ENCODE data around the gene PCBP3. TPM values are rescaled to one million over a fixed set of nuclear protein-coding genes. Genes with fewer than 3 reads are reported as not detected.
"Not testable (repeated sequence)": the region's sequence is repeated elsewhere in the genome, so short reads cannot be mapped to it uniquely, and the experiment has no call there.

Gene PCBP3
- total RNA-seq, 2 donors from 2014 or later, result 0.77 to 17.2 TPM

GRCh38 chr21:45975020-45975666 lies 331.6 kb downstream of the PCBP3 start:
- H3K9me3 ChIP-seq, result no peaks in the 10 kb centered on the region
- H3K36me3 ChIP-seq, result no peaks in the 10 kb centered on the region
- intact Hi-C loops (cut with DNase I), result loop anchor here (10.0 kb wide), 1 partner anchor 350 kb away; the partner anchor contains the start of genes C21orf58 and PCNT
- no peaks in the 10 kb centered on the region for H3K27me3 ChIP-seq (replicated peaks; ENCODE audit: insufficient read depth)
- no peak for DNase-seq (ENCODE audit: low spot score)
- H3K27ac ChIP-seq, result peak overlapping the region; percentile 79 to 82
- H3K4me1 ChIP-seq (replicated peaks), result peaks cover 9% of the 10 kb centered on the region
- TF ChIP-seq POLR2A (IDR thresholded peaks at IDR 0.05), result no peak
- peak; percentile 2 for TF ChIP-seq POLR2AphosphoS5 (IDR thresholded peaks at IDR 0.05)
- TF ChIP-seq CTCF (IDR thresholded peaks at IDR 0.05), result peak in 1 of 4 experiments; percentile 8
- 33% methylated on average over 33 of the region's 33 CpGs for WGBS
- H3K4me3 ChIP-seq, result no peak overlapping the region

DNA sequence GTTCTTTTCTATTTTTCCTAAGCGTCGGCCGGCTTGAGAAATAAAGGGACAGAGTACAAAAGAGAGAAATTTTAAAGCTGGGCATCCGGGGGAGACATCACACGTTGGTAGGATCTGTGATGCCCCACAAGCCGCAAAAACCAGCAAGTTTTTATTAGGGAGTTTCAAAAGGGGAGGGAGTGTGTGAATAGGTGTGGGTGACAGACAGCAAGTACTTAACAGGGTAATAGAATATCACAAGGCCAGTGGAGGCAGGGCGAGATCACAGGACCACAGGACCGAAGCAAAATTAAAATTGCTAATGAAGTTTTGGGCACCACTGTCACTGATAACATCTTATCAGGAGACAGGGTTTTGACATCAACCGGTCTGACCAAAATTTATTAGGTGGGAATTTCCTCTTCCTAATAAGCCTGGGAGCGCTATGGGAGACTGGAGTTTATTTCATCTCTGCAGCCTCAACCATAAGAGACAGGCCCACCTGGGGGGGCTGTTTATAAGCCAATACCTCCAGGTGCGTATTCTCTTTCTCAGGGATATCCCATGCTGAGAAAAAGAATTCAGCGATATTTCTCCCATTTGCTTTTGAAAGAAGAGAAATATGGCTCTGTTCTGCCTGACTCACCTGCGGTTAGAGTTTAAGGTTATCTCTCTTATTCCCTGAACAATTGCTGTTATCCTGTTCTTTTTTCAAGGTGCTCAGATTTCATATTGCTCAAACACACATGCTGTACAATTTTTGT lies 332.3 kb downstream of the PCBP3 start:
- H3K27me3 ChIP-seq (replicated peaks; ENCODE audit: insufficient read depth); H3K36me3 ChIP-seq; DNase-seq (ENCODE audit: low spot score); H3K4me3 ChIP-seq; H3K9me3 ChIP-seq; H3K4me1 ChIP-seq (replicated peaks): not testable (repeated sequence)
- H3K27ac ChIP-seq, result peak overlapping the region; percentile 79 to 82
- 61% methylated on average over 13 of the region's 13 CpGs for WGBS
- intact Hi-C loops (cut with DNase I), result loop anchor here (10.0 kb wide), 1 partner anchor 349 kb away; the partner anchor contains the start of genes C21orf58 and PCNT

DNA sequence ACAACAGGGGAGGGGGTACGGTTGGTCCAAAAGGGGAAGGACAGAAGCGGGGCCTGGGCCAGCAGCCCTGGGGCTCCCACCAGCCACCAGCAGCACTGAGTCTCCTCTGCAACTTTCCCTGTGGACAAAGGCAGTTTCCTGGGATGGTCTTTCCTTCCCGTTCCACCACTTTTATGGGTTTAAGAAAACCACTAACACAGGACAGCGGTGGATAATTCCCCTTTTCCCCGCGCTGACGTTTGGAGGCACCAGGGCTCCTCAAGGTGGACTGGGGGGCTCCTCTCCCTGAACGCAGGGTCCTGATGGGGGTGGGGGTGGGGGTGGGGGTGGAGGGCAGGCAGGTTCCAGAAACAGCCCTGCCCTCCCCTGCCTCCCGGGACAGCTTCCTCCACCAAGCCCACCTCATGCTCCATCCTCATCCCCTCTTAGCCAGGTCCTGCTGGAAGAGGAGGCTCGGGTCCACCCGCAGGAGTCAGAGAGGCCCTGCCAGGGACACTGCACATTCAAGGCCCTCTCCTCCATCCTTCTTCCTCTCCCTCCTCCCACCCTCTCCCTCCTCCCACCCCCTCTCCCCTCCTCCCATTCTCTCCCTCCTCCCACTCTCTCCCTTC lies 333.3 kb downstream of the PCBP3 start:
- no peaks in the 10 kb centered on the region for H3K36me3 ChIP-seq
- H3K4me1 ChIP-seq (replicated peaks), result peaks cover 9% of the 10 kb centered on the region
- H3K27ac ChIP-seq, result peak overlapping the region; percentile 53 to 69
- DNase-seq (ENCODE audit: low spot score), result no peak
- no peak for TF ChIP-seq POLR2A (IDR thresholded peaks at IDR 0.05)
- no peak for TF ChIP-seq POLR2AphosphoS5 (IDR thresholded peaks at IDR 0.05)
- TF ChIP-seq CTCF (IDR thresholded peaks at IDR 0.05), result no peak
- intact Hi-C loops (cut with DNase I), result loop anchor here (10.0 kb wide), 1 partner anchor 348 kb away; the partner anchor contains the start of genes C21orf58 and PCNT
- no peaks in the 10 kb centered on the region for H3K9me3 ChIP-seq
- no peaks in the 10 kb centered on the region for H3K27me3 ChIP-seq (replicated peaks; ENCODE audit: insufficient read depth)
- 54% methylated on average over 11 of the region's 11 CpGs for WGBS
- no peak overlapping the region for H3K4me3 ChIP-seq

- TF ChIP-seq POLR2AphosphoS5 (IDR thresholded peaks at IDR 0.05), result no peak
- no peak for TF ChIP-seq CTCF (IDR thresholded peaks at IDR 0.05)
- no peak for TF ChIP-seq POLR2A (IDR thresholded peaks at IDR 0.05)
- no peaks in the 10 kb centered on the region for H3K27me3 ChIP-seq (replicated peaks; ENCODE audit: insufficient read depth)
- no peak overlapping the region for H3K4me3 ChIP-seq
- no peaks in the 10 kb centered on the region for H3K9me3 ChIP-seq
- H3K36me3 ChIP-seq, result no peaks in the 10 kb centered on the region
- intact Hi-C loops (cut with DNase I), result loop anchor here (10.0 kb wide), 1 partner anchor 347 kb away; the partner anchor contains the start of genes C21orf58 and PCNT
- H3K4me1 ChIP-seq (replicated peaks), result peaks cover 9% of the 10 kb centered on the region
- no peak for DNase-seq (ENCODE audit: low spot score)
- H3K27ac ChIP-seq, result peak overlapping the region; percentile 53 to 69
- WGBS, result 36% methylated on average over 5 of the region's 5 CpGs
Measured at GRCh38 chr21:45977396-45977795, 333.9 kb downstream of the PCBP3 start.

DNA sequence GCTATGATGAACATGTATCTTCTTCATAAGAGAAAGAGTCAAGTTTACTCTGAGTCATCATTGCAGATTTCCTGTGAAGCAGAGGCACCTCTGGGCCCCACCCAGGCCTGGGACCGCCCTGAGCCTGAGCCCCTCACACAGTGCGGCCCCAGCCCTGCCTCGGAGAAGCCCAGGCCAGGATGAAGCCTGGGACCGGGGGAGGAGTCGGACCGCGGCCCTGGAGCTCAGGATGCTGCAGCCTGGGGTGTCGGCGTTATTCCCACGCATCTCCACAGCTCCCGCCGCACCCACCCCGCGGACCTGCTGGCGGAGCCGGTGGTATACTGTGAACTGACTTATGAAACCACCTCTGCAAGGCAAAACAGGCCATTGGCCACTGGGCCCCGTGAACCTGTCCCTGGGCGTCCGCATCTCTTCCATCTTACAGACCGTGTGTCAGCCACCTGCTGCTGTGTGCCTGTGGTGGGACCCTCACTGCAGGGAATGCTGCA lies 335.7 kb downstream of the PCBP3 start:
- no peaks in the 10 kb centered on the region for H3K36me3 ChIP-seq
- intact Hi-C loops (cut with DNase I), result loop anchor here (10.0 kb wide), 1 partner anchor 346 kb away; the partner anchor contains the start of genes C21orf58 and PCNT
- no peaks in the 10 kb centered on the region for H3K27me3 ChIP-seq (replicated peaks; ENCODE audit: insufficient read depth)
- H3K4me1 ChIP-seq (replicated peaks), result peaks cover 8% of the 10 kb centered on the region
- TF ChIP-seq CTCF (IDR thresholded peaks at IDR 0.05), result no peak
- TF ChIP-seq POLR2AphosphoS5 (IDR thresholded peaks at IDR 0.05), result no peak
- TF ChIP-seq POLR2A (IDR thresholded peaks at IDR 0.05), result no peak
- 71% methylated on average over 20 of the region's 20 CpGs for WGBS
- H3K27ac ChIP-seq, result peak overlapping the region in 1 of 2 donors; percentile 51
- H3K4me3 ChIP-seq, result no peak overlapping the region
- DNase-seq (ENCODE audit: low spot score), result no peak
- no peaks in the 10 kb centered on the region for H3K9me3 ChIP-seq
